Natural killer cell treated with Interleukin-12 subunit alpha and Interleukin-12 subunit beta and Interleukin-15 and Interleukin-18, amount 100 ng/mL, for 72 hours (primary cell): Measurements from ENCODE around the gene UBE2QL1. TPM values are rescaled to one million over a fixed set of nuclear protein-coding genes. Genes with fewer than 3 reads are reported as not detected.
A peak's percentile ranks its signal among the peaks of the same experiment; 100 is the strongest.

Experiments
- ATAC-seq, 2 donors: fragments of 150-1000 bp; cut with Tn5 transposase in 1 of 2; sonication (Bioruptor Pico), chemical (Tn5 transposase) in 1 of 2; 2 replicates each; pipeline ENCODE4 v1.10.0; 2021
- DNase-seq: peaks from one replicate; pipeline ENCODE4 v3.0.0; 2022; ENCODE audit warnings: low spot score
- H3K27ac Mint-ChIP-seq, 2 donors: 1 replicate in 1 of 2; 2 replicates in 1 of 2; pipeline ENCODE4 v1.8.0; 2022; ENCODE audit warnings: mixed read lengths in 2 of 2, mild to moderate bottlenecking in 1 of 2, moderate library complexity in 1 of 2
- H3K27me3 Mint-ChIP-seq, 2 donors: 1 replicate in 1 of 2; 2 replicates in 1 of 2; pipeline ENCODE4 v1.8.0; 2022; ENCODE audit warnings: mixed read lengths in 2 of 2
- H3K36me3 Mint-ChIP-seq: one replicate; pipeline ENCODE4 v1.8.0; 2022; ENCODE audit warnings: mixed read lengths
- H3K4me1 Mint-ChIP-seq, 2 donors: 1 replicate in 1 of 2; 2 replicates in 1 of 2; pipeline ENCODE4 v1.8.0; 2022; ENCODE audit warnings: low read depth in 2 of 2, mixed read lengths in 2 of 2, mild to moderate bottlenecking in 1 of 2
- H3K4me3 Mint-ChIP-seq: one replicate; pipeline ENCODE4 v1.8.0; 2022; ENCODE audit warnings: mixed read lengths
- H3K9me3 Mint-ChIP-seq: 2 replicates; pipeline ENCODE4 v1.8.0; 2022; ENCODE audit warnings: mixed read lengths
- total RNA-seq, 2 donors: library from RNA; stranded (reverse); gene quantifications; one replicate each; pipeline ENCODE4 v1.2.3, GENCODE V29; 2022

The UBE2QL1 gene, protein sequence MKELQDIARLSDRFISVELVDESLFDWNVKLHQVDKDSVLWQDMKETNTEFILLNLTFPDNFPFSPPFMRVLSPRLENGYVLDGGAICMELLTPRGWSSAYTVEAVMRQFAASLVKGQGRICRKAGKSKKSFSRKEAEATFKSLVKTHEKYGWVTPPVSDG
- not detected for total RNA-seq

DNA sequence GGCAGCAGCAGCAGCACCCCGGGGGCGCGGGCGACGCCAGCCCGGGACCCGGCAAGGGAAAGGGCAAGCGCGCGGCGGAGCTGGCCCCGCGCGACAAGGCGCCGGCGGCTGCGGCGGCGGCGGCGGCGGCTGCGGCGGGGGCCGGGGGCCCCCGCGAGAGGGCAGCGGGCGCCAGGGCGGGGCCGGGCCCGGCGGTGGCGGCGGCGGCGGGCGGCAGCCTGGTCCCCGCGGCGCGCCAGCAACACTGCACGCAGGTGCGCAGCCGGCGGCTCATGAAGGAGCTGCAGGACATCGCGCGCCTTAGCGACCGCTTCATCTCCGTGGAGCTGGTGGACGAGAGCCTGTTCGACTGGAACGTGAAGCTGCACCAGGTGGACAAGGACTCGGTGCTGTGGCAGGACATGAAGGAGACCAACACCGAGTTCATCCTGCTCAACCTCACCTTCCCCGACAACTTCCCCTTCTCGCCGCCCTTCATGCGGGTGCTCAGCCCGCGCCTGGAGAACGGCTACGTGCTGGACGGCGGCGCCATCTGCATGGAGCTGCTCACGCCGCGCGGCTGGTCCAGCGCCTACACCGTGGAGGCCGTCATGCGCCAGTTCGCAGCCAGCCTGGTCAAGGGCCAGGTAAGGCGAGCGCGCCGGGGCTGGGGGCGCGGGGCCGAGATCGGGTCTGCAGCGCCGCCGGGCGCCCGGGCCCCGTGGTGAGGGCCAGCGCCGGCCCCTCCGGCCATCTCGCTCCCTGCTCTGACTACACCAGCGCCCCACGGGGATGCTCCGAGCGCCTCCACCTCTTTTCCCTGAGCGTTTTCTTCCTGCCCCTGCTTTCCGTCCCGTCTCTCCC is at the start of gene UBE2QL1:
UBE2QL1 (plus strand) TSS at position 238 of the 843 bp plus-strand sequence; CDS start at position 273, 35 bp downstream.
- DNase-seq, result no peak

DNA sequence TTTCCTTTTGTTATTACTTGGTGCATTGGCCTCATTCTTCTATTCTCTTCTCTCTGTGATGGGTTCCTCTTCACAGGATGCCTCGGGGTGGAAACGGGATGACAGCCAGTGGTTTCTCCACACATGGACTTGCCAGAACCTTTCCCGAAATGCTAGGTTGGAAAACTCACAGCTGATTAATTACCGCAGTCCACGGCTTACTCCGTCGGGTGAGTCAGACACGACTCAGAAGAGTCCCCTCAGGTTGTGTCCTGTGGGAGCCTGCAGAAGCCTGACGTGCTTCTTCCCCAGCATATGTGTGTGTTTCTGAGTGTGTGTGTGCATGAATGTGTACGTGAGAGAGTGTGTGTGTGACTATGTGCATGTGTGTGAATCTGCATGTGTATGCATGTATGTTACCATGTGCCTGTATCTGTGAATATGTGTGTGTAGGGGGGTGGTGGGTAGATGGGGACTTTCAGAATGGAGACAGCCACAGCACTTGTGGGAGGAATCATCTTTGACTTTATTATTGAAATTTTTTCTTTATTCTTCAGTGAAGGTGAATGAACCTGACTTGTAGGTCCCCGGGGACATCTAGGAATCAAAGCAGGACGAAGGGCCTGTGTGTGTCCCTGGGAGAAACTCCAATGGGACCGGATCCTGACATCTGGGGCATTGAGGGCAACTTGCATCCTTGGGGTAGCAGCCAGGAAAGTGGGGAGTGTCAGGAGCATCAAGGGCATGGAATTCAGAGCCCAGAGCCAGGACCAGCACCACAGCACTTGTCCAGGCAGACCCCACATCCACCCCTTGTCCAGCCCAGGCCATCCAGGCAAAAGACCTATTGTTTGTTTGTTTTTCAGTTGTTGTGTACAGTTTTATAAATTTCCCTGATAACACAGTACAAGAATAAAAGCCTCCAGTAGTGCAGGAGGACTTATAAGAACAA is 48.4 kb upstream of the UBE2QL1 start:
- no peak overlapping the region for H3K27ac Mint-ChIP-seq
- no peaks in the 10 kb centered on the region for H3K36me3 Mint-ChIP-seq
- H3K9me3 Mint-ChIP-seq, result no peaks in the 10 kb centered on the region
- H3K27me3 Mint-ChIP-seq, result peaks cover 21 to 48% of the 10 kb centered on the region in 2 donors
- ATAC-seq (no peak), DNase-seq (no peak)
- no peak overlapping the region for H3K4me3 Mint-ChIP-seq
- no peaks in the 10 kb centered on the region for H3K4me1 Mint-ChIP-seq

More for the DNA sequence above, at the start of gene UBE2QL1:
- H3K36me3 Mint-ChIP-seq, result peaks cover 5% of the 10 kb centered on the region
- ATAC-seq, result peak; percentile 14 to 44
- no peak within 1 kb of the TSS for H3K27ac Mint-ChIP-seq
- peaks cover 21 to 23% of the 10 kb centered on the region in 2 donors for H3K27me3 Mint-ChIP-seq
- H3K9me3 Mint-ChIP-seq, result no peaks in the 10 kb centered on the region
- peak within 1 kb of the TSS; percentile 74 for H3K4me3 Mint-ChIP-seq
- H3K4me1 Mint-ChIP-seq, result peaks cover 0 to 4% of the 10 kb centered on the region in 2 donors

DNA sequence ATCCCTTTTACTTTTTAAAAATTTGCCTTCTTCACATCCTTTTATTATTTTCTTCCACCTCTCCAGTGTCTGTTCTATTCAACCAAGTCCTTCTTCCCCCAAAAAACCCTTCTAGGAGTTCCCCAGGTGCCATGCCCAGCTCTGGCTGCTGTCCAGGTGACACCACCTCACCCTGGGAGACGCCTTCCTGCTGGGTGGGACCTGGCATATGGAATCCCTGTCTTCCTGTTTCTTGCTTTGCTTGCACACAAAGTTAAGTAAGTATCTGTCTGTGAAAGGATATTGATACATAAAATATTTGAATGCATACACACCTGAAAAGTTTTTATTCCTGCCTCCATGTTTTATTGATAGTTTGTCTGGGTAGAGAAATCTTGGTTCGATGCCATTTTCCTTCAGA is 47.2 kb upstream of the UBE2QL1 start:
- no peaks in the 10 kb centered on the region for H3K9me3 Mint-ChIP-seq
- no peaks in the 10 kb centered on the region for H3K4me1 Mint-ChIP-seq

DNA sequence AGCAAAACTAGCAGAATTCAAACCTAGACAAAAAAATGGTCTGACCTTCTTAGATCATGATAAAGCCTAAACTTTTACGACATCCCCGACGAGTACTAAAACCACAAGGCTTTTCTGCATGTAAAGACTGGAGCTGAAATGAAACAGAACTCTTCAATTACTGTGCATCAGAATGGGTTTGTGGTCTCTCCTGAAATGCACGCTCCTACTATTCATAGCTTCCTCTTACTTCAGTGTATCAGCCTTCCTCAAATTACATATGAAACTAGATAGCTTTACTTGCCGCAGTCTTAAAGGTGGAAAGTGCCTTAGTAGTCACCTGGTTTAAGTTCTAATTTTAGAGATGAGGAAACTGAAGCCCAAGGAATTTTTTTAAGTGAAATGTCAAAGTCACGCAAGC is 45.7 kb upstream of the UBE2QL1 start:
- Mint-ChIP-seq H3K4me1 (no peaks in the 10 kb centered on the region), H3K9me3 (no peaks in the 10 kb centered on the region), H3K36me3 (no peaks in the 10 kb centered on the region), H3K4me3 (no peak overlapping the region), H3K27ac (no peak overlapping the region), H3K27me3 (peaks cover 25 to 60% of the 10 kb centered on the region in 2 donors)
- ATAC-seq, result no peak
- DNase-seq, result no peak

More for the DNA sequence above, 47.2 kb upstream of the UBE2QL1 start:
- no peak for DNase-seq
- Mint-ChIP-seq H3K27ac (no peak overlapping the region), H3K27me3 (peaks cover 21 to 49% of the 10 kb centered on the region in 2 donors), H3K4me3 (no peak overlapping the region), H3K36me3 (no peaks in the 10 kb centered on the region)
- no peak for ATAC-seq

DNA sequence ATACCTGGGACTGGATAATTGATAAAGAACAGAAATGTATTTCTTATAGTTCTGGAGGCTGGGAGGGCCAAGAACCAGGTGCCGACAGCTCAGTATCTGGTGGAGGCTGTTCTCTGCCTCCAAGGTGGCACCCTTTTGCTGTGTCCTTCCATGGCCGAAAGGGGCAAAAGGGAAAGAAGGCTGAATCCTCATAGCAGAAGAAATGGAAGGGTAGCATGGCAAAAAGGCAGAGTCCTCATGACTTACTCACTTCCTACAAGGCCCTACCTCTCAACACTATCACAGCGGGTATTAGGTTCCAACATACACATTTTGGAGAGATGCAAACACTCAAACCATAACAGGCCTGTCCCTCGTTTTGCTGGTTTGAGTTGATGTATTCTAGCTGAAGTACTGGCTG is 45.2 kb upstream of the UBE2QL1 start:
- Mint-ChIP-seq H3K27ac (no peak overlapping the region), H3K9me3 (no peaks in the 10 kb centered on the region), H3K4me3 (no peak overlapping the region), H3K36me3 (no peaks in the 10 kb centered on the region), H3K27me3 (peaks cover 25 to 60% of the 10 kb centered on the region in 2 donors), H3K4me1 (no peaks in the 10 kb centered on the region)
- ATAC-seq (no peak), DNase-seq (no peak)

DNA sequence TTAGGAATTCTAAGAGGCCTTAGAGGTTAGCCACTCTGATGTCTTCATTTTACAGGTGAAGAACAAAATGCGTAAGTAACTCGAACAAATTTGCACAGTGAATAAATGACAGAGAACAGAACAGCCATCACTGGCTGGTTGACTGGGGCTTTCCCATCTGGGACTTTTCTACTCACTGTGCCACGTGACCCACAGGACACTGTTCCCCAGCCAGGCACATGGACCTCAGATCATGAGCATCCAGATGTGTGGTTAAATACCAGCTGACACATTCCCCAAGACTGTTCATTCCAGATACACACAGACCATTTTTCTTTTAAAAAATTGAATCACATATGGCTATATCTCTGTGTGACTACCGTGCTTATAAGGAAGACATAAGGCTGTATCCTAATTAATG is 44.5 kb upstream of the UBE2QL1 start:
- peaks cover 28 to 67% of the 10 kb centered on the region in 2 donors for H3K27me3 Mint-ChIP-seq
- H3K9me3 Mint-ChIP-seq, result no peaks in the 10 kb centered on the region
- no peak overlapping the region for H3K27ac Mint-ChIP-seq
- ATAC-seq (no peak), DNase-seq (no peak)
- no peak overlapping the region for H3K4me3 Mint-ChIP-seq
- H3K36me3 Mint-ChIP-seq, result no peaks in the 10 kb centered on the region
- no peaks in the 10 kb centered on the region for H3K4me1 Mint-ChIP-seq

DNA sequence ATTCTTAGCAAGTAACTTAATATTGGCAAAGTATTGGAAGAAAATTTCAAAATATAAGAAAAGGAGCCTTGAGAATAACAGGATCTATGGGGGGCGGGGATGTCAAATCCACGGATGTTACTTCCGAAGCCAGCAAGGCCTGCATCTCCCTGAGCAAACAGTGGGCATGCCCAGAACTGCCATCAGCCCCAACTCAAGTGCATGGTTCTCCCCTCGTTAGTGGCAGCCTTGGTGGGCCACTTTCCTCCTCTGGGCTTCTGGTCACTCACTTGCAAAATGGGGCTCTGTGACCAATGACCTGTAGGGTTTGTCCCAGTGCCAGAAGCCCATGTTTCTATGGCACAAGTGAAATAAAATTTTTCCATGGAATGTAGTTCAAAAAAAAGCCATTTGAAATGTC is 43.1 kb upstream of the UBE2QL1 start:
- DNase-seq (no peak), ATAC-seq (no peak)
- Mint-ChIP-seq H3K36me3 (no peaks in the 10 kb centered on the region), H3K4me1 (no peaks in the 10 kb centered on the region), H3K4me3 (no peak overlapping the region), H3K9me3 (no peaks in the 10 kb centered on the region), H3K27me3 (peaks cover 26 to 61% of the 10 kb centered on the region in 2 donors), H3K27ac (no peak overlapping the region)

DNA sequence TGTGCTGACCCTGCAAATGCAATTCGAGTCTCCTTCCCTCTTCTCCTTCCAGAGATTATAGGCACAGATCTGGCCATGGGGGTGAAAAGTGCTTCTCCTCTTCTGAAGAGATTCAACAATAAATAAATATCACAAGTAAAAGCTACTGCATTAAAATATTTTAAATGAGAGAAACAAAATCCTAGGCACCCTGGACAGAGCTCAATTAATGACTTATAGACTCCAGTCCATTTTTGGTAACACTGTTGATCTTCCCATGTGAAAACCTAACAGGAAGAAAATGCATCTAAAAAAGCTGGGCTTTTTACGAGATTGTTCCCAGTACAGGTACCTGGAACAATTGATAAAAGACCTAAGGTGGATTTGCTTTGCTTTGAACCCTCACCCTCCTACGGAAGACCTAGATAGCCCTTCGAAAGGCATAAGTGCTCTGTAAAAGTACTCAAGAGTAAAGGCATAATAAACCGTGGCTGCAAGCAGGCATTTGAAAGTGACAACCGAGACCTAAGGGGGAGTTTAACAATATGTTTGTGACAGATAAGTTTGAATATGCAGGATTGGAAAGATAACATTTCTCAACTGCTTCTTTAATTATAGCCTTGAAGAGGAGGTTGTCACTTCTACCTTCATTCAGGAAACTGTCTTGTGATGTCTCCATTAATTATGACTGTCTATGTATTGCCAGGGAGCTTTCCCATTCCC is 41.0 kb upstream of the UBE2QL1 start:
- ATAC-seq (no peak), DNase-seq (no peak)
- H3K9me3 Mint-ChIP-seq, result no peaks in the 10 kb centered on the region
- H3K4me3 Mint-ChIP-seq, result no peak overlapping the region
- H3K27me3 Mint-ChIP-seq, result peaks cover 17 to 40% of the 10 kb centered on the region in 2 donors
- no peaks in the 10 kb centered on the region for H3K4me1 Mint-ChIP-seq
- H3K27ac Mint-ChIP-seq, result no peak overlapping the region
- H3K36me3 Mint-ChIP-seq, result no peaks in the 10 kb centered on the region

DNA sequence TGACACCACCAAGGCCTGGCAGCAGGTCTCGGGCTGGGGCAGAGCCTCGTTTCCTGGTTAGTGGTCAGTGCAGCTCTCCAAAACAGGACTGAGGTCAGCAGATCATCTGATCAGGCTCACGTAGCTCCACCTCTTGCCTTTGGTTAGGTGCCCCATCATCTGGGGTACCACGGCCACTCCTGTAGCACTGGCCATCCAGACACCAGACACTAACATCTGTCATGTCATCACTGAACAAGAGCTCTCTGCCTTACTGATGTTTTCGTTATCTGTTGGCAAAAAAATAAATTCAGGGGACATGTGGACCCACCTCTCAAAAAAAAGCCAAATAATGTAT is 40.4 kb upstream of the UBE2QL1 start:
- Mint-ChIP-seq H3K27ac (no peak overlapping the region), H3K9me3 (no peaks in the 10 kb centered on the region), H3K27me3 (peaks cover 13 to 34% of the 10 kb centered on the region in 2 donors), H3K4me3 (no peak overlapping the region), H3K4me1 (no peaks in the 10 kb centered on the region), H3K36me3 (no peaks in the 10 kb centered on the region)
- ATAC-seq (peak in 1 of 2 donors; percentile 18), DNase-seq (no peak)

DNA sequence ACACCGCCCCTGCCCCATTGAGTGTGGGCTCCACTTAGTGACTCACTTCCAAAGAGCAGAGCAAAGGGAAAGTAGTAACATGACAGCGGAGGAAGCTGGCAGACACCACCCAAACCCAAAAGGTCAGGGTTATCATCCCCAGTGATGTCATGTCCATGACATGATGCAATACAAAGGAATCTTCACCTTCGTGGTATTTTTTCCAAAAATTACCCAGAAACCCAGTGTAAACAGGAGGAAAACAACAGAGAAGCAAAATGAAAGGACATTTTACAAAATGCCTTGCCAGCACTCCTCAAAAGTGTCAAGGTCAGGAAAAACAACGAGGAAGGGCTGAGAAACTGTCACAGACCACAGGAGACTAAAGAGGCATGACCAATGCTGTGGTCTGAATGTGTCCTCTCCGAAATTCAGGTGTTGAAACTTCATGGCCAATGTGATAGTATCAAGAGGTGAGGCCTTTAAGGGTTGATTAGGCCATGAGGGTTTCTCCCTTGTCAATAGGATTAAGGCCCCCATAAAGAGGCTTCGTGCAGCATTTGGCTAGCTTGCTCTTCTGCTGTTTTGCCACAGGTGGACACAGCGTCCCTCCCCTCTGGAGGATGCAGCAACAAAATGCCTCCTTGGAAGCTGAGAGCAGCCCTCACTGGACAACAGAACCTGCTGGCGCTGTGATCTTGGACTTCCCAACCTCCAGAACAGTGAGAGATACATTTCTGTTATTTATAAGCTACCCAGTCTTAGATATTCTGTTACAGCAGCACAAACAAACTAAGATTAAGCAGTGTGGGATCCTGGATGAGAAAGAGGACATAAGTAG is 39.8 kb upstream of the UBE2QL1 start:
- no peak overlapping the region for H3K4me3 Mint-ChIP-seq
- ATAC-seq (no peak), DNase-seq (no peak)
- H3K4me1 Mint-ChIP-seq, result no peaks in the 10 kb centered on the region
- peaks cover 13 to 33% of the 10 kb centered on the region in 2 donors for H3K27me3 Mint-ChIP-seq
- H3K36me3 Mint-ChIP-seq, result no peaks in the 10 kb centered on the region
- H3K27ac Mint-ChIP-seq, result no peak overlapping the region
- no peaks in the 10 kb centered on the region for H3K9me3 Mint-ChIP-seq

DNA sequence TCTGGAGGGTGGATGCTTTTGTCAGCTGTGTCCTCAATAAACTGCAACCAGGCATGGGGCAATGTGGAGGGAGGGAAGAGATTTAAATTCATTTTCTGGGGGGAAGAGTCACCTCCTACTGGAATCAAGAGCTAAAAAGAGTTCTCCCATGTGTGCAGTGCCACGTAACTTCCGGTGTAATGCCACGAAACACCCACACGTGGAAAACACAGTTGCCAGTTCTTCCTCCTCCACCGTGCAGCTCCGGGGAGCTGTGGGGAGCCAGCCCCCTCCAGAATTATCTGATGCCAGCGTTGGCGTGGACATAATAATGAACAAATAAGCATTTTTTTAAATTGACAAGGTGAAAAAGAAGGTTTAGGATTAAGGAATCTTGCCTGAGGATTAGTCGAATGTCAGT is 38.2 kb upstream of the UBE2QL1 start:
- Mint-ChIP-seq H3K27me3 (peaks cover 15 to 39% of the 10 kb centered on the region in 2 donors), H3K4me3 (no peak overlapping the region), H3K9me3 (no peaks in the 10 kb centered on the region), H3K36me3 (no peaks in the 10 kb centered on the region), H3K27ac (no peak overlapping the region), H3K4me1 (no peaks in the 10 kb centered on the region)
- DNase-seq, result no peak
- ATAC-seq, result no peak

DNA sequence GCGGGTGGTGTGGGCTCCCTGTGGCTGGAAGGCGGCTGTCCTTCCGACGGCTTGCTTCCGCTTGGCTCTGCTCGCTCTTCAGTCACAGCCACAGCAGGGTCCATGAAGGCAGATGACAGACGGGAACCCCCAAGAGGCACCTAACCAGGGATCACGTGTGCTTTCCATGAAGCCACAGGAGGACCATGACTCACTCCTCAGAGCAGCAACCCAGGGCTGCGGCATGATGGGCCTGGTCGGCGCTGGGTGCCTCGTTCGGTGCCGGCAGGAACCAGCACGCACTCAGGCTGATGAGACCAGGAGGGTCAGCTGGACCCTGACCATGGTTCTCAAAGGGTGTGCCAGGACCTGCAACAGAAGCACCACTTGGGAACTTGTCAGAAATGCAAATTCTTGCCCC is 37.5 kb upstream of the UBE2QL1 start:
- no peak for DNase-seq

DNA sequence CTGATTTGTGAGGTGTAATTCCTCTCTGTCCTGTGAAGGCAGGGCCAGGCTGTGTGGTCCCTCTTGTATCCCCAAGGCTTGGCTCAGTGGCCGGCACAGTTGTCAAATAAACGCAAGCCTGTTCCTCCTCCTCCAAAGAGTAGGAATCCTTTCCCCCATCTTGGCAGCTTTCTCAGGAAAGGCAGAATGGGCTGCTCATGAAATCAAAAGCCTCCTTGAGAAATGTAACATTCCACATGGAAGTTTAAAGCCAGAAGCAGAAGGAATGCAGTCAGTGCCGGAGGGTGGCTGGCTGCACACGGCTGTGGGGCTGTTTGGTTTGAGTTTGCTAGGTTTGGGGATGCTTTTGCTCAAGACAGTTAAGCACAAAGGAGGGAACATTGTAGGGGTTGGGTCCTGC is 35.8 kb upstream of the UBE2QL1 start:
- ATAC-seq (no peak), DNase-seq (no peak)
- H3K27me3 Mint-ChIP-seq, result peaks cover 13 to 21% of the 10 kb centered on the region in 2 donors
- no peaks in the 10 kb centered on the region for H3K4me1 Mint-ChIP-seq
- no peak overlapping the region for H3K4me3 Mint-ChIP-seq
- H3K27ac Mint-ChIP-seq, result no peak overlapping the region
- H3K36me3 Mint-ChIP-seq, result no peaks in the 10 kb centered on the region
- no peaks in the 10 kb centered on the region for H3K9me3 Mint-ChIP-seq

More for the DNA sequence above, 37.5 kb upstream of the UBE2QL1 start:
- H3K4me1 Mint-ChIP-seq, result no peaks in the 10 kb centered on the region
- ATAC-seq, result no peak
- H3K36me3 Mint-ChIP-seq, result no peaks in the 10 kb centered on the region
- H3K9me3 Mint-ChIP-seq, result no peaks in the 10 kb centered on the region
- H3K27ac Mint-ChIP-seq, result no peak overlapping the region
- peaks cover 15 to 34% of the 10 kb centered on the region in 2 donors for H3K27me3 Mint-ChIP-seq
- no peak overlapping the region for H3K4me3 Mint-ChIP-seq
